Panc1 (cell line): ENCODE measurements around the gene ITGA3. TPM values are rescaled to one million over a fixed set of nuclear protein-coding genes. Genes with fewer than 3 reads are reported as not detected.

ENCODE experiments used
- ATAC-seq: fragments of 200-7000 bp; cut with Tn5 transposase; 2 replicates; pipeline ENCODE4 v1.9.1; 2020; ENCODE audit warnings: mild to moderate bottlenecking, moderate library complexity
- BruUV-seq: library from RNA; stranded (reverse); fragments of 400-500 nt; replicated peaks from 2 replicates; lab custom pipeline; 2021; lab: Mats Ljungman, UMichigan
- CTCF ChIA-PET: fragments of 300-600 bp; sonication (Branson Sonifier 250); formaldehyde crosslinking; loops from one replicate; lab custom pipeline; 2022; ENCODE audit warnings: antibody characterized with exemption; lab: Charles Lee
- POLR2A ChIA-PET: fragments of 300-600 bp; sonication (Branson Sonifier 250); formaldehyde crosslinking; loops from one replicate; lab custom pipeline; 2022; ENCODE audit warnings: antibody characterized with exemption; lab: Charles Lee
- DNase-seq: peaks from one replicate; pipeline ENCODE4 v3.0.0-alpha.2; 2010; ENCODE audit warnings: low read depth, low spot score
- H3K27ac ChIP-seq: 2 replicates; pipeline ENCODE4 v1.5.1; 2011; ENCODE audit warnings: mild to moderate bottlenecking, low read length, inconsistent platforms
- H3K27me3 ChIP-seq: fragments of 200-500 bp; sonication (Bioruptor generic); 2 replicates; pipeline ENCODE4 v1.6.0; 2014; ENCODE audit warnings: low read length, inconsistent platforms; ENCODE audit not compliant: control insufficient read depth, insufficient read depth
- H3K36me3 ChIP-seq: fragments of 200-500 bp; sonication (Bioruptor generic); 2 replicates; pipeline ENCODE4 v1.5.1; 2014; ENCODE audit warnings: inconsistent platforms, mild to moderate bottlenecking, low read length, moderate library complexity; ENCODE audit not compliant: control insufficient read depth, insufficient read depth
- H3K4me1 ChIP-seq: 2 replicates; pipeline ENCODE4 v1.5.1; 2011; ENCODE audit warnings: inconsistent platforms, mild to moderate bottlenecking, low read length, moderate library complexity; ENCODE audit not compliant: control insufficient read depth, insufficient read depth
- H3K4me3 ChIP-seq, 2 experiments: 2 replicates each; pipeline ENCODE4 v1.5.1; 2011 to 2012; ENCODE audit warnings: low read depth in 2 of 2, low read length in 2 of 2, mild to moderate bottlenecking in 2 of 2, inconsistent platforms in 1 of 2, moderate library complexity in 1 of 2
- H3K9me3 ChIP-seq: fragments of 200-500 bp; sonication (Bioruptor generic); 2 replicates; pipeline ENCODE4 v1.5.1; 2014; ENCODE audit warnings: low read depth, mild to moderate bottlenecking, inconsistent platforms, low read length, moderate library complexity; ENCODE audit not compliant: control insufficient read depth, insufficient read depth
- CTCF ChIP-seq: fragments of 450-650 bp; IDR thresholded peaks from 2 replicates; pipeline ENCODE4 v1.5.1; 2017; ENCODE audit warnings: mild to moderate bottlenecking
- POLR2AphosphoS5 ChIP-seq: IDR thresholded peaks from 2 replicates; pipeline ENCODE4 v1.6.1; 2012; ENCODE audit warnings: mild to moderate bottlenecking, low read depth, low read length, moderate library complexity
- SIN3A ChIP-seq: IDR thresholded peaks from 2 replicates; pipeline ENCODE4 v1.6.1; 2012; ENCODE audit warnings: low read depth, mild to moderate bottlenecking, low read length, moderate library complexity, borderline replicate concordance; ENCODE audit not compliant: insufficient read depth
- TCF7L2 ChIP-seq: IDR thresholded peaks from 2 replicates; pipeline ENCODE4 v1.6.1; 2011; ENCODE audit warnings: mild to moderate bottlenecking, low read depth, low read length, inconsistent platforms
- in situ Hi-C: cut with HindIII; loops from 2 replicates; pipeline ENCODE4 v1.10.0; 2016; ENCODE audit warnings: low sequenced_read_pairs, low pct_unique_long_range_greater_than_20kb
- intact Hi-C: fragments of 100-400 bp; cut with micrococcal nuclease; formaldehyde crosslinking; loops from one replicate; pipeline ENCODE4 v1.10.0; 2022; ENCODE audit not compliant: unreplicated experiment
- total RNA-seq: library from RNA; stranded (reverse); gene quantifications from one replicate; pipeline ENCODE4 v1.2.1, GENCODE V29; 2021; ENCODE audit not compliant: unreplicated experiment
- TF ChIP-seq, protein P1 (sequence below), 2 experiments: IDR thresholded peaks; 2 replicates each; pipeline ENCODE4 v1.6.1; 2011 to 2012; ENCODE audit warnings: low read depth in 2 of 2, control low read depth in 1 of 2, low read length in 1 of 2, mild to moderate bottlenecking in 1 of 2, moderate library complexity in 1 of 2; ENCODE audit not compliant: insufficient read depth in 1 of 2

The ITGA3 gene
- total RNA-seq, 1 experiment from 2014 or later = 439 TPM

DNA sequence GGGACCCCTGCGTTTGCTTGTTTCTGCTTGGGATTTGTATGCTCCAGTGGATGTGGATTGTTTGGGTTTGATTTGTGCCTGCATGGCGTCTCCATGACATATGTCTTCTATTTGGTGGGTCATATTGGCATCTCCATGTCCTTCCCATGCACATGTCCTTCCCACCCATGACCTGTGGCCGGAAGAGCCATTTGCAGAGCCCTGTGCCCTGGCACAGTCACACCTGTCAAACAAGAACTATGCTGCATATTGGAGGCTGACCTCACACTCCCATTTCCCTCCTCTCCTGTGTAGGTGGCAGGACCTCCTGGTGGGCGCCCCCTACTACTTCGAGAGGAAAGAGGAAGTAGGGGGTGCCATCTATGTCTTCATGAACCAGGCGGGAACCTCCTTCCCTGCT is 15.8 kb downstream of the ITGA3 start:
- in situ Hi-C loops = no loop called here
- peaks cover 24% of the 10 kb centered on the region for H3K36me3 ChIP-seq
- no peak for ATAC-seq
- intact Hi-C loops = no loop called here
- no peak overlapping the region for H3K27ac ChIP-seq
- DNase-seq = no peak
- ChIA-PET POLR2A (no interaction called here), CTCF (no interaction called here)
- H3K27me3 ChIP-seq = no peaks in the 10 kb centered on the region
- H3K4me3 ChIP-seq = no peak overlapping the region
- H3K4me1 ChIP-seq = 0 out of 2 replicates have a peak, but pooled peaks cover 7% of the 10 kb centered on the region
- BruUV-seq = no TSS peak
- TF ChIP-seq TCF7L2 = no peak
- no peak for TF ChIP-seq POLR2AphosphoS5
- TF ChIP-seq, protein P1, sequence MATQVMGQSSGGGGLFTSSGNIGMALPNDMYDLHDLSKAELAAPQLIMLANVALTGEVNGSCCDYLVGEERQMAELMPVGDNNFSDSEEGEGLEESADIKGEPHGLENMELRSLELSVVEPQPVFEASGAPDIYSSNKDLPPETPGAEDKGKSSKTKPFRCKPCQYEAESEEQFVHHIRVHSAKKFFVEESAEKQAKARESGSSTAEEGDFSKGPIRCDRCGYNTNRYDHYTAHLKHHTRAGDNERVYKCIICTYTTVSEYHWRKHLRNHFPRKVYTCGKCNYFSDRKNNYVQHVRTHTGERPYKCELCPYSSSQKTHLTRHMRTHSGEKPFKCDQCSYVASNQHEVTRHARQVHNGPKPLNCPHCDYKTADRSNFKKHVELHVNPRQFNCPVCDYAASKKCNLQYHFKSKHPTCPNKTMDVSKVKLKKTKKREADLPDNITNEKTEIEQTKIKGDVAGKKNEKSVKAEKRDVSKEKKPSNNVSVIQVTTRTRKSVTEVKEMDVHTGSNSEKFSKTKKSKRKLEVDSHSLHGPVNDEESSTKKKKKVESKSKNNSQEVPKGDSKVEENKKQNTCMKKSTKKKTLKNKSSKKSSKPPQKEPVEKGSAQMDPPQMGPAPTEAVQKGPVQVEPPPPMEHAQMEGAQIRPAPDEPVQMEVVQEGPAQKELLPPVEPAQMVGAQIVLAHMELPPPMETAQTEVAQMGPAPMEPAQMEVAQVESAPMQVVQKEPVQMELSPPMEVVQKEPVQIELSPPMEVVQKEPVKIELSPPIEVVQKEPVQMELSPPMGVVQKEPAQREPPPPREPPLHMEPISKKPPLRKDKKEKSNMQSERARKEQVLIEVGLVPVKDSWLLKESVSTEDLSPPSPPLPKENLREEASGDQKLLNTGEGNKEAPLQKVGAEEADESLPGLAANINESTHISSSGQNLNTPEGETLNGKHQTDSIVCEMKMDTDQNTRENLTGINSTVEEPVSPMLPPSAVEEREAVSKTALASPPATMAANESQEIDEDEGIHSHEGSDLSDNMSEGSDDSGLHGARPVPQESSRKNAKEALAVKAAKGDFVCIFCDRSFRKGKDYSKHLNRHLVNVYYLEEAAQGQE (IDR thresholded peaks at IDR 0.05; ENCODE audit: insufficient read depth in 1 of 2, low read depth in 2 of 2, low read length in 1 of 2) = no peak
- TF ChIP-seq CTCF = no peak
- TF ChIP-seq SIN3A = no peak
- no peaks in the 10 kb centered on the region for H3K9me3 ChIP-seq

- POLR2A ChIA-PET = no interaction called here
- no TSS peak for BruUV-seq
- intact Hi-C loops = no loop called here
- in situ Hi-C loops = no loop called here
- Histone ChIP-seq H3K9me3 (no peaks in the 10 kb centered on the region), H3K27ac (no peak overlapping the region), H3K27me3 (no peaks in the 10 kb centered on the region), H3K36me3 (peaks cover 23% of the 10 kb centered on the region), H3K4me3 (no peak overlapping the region), H3K4me1 (0 out of 2 replicates have a peak, but pooled peaks cover 2% of the 10 kb centered on the region)
- no peak for DNase-seq
- TF ChIP-seq, protein P1 (IDR thresholded peaks at IDR 0.05; ENCODE audit: insufficient read depth in 1 of 2, low read depth in 2 of 2, low read length in 1 of 2) = no peak
- TF ChIP-seq POLR2AphosphoS5 (no peak), SIN3A (no peak), TCF7L2 (no peak), CTCF (no peak)
- CTCF ChIA-PET = no interaction called here
- no peak for ATAC-seq
These were observed 16.2 kb downstream of the ITGA3 start for GRCh38 chr17:50072130-50072529.
